ENCODE results near the gene CIC.
"Not testable (repeated sequence)": the region's sequence is repeated elsewhere in the genome, so short reads cannot be mapped to it uniquely, and the experiment has no call there.

The CIC gene

GRCh38 chr19:42335971-42336370 lies 66.9 kb downstream of the CIC start:
- DNase-seq: no peak

GRCh38 chr19:42339126-42339860 lies 70.2 kb downstream of the CIC start:
- DNase-seq: not testable (repeated sequence)

- DNase-seq: not testable (repeated sequence)
These were observed 70.9 kb downstream of the CIC start for GRCh38 chr19:42339922-42340321.

GRCh38 chr19:42343344-42344110 lies 74.5 kb downstream of the CIC start:
- no peak for DNase-seq

GRCh38 chr19:42344336-42344893 lies 75.4 kb downstream of the CIC start:
- DNase-seq: no peak

Data from DMS53 (cell line).